ENCODE measurements around the gene FOXN4. TPM values are rescaled to one million over a fixed set of nuclear protein-coding genes. Genes with fewer than 3 reads are reported as not detected.

FOXN4 gene
- total and polyA plus RNA-seq, 9 of the 15 experiments (the other 6 are each of a cell fraction or from before 2014, with no cell fraction given) = not detected

DNA sequence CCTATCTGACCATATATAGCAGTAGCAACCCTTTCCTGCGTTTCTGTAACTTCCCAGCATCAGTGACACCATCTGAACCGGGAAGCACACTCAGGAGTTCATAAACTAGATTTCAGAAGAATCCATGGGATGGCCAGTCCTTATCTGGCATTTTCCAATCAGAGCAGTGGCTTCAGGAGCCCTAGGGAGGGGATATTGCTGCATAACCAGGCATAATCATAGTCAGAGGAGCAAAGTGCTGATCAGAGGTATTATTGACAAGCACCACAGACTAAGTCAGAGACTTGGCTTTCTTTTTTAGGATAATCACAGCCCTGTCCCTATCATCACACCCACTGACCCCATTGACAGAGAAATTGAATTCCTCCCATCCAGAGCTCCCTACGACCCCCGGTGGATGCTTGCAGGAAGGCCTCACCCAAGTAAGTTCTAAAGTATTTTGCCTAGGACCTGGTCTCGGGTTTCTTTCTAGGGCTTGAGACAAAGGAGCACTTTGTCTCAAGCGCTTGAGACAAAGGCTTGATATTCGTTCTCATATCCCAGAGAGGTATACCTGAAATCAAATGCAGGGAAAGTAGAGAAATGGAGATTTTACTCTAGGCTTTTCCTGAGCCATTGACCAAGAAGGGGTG is 55.1 kb downstream of the FOXN4 start (continued):
- no peak for TF ChIP-seq PCBP2 (IDR thresholded peaks at IDR 0.05; ENCODE audit: low read depth, low read length, poor library complexity, severe bottlenecking)
- TF ChIP-seq RFX7 (CRISPR knock-in tag; IDR thresholded peaks at IDR 0.05) = no peak

DNA sequence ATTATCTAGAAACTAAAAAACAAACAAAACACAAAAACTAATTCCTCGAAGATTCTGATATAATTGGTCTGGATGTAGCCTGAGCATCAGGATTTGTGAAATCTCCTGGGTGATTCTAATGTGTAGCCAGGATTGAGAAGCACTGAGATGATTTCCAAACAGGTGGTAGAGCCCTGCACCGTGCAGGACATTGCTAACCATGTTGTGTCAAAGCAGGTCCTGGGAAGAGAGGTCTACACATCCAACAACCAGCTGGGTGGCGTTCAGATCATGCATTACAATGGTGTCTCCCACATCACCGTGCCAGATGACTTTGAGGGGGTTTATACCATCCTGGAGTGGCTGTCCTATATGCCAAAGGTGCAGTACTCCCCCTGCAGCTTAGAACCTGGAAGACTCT is 56.3 kb downstream of the FOXN4 start:
- DNase-seq (ENCODE audit: extremely low read depth in 1 of 4, low spot score in 3 of 4) = no peak
- no peak for FAIRE-seq
- in situ Hi-C loops (cut with MboI) = no loop called here
- ATAC-seq = no peak
- no TSS peak for BruUV-seq (replicated peaks)
- Histone ChIP-seq H3K9me3 (replicated peaks; ENCODE audit: control insufficient read depth, insufficient read depth, low read depth, low read length) (no peaks in the 10 kb centered on the region), H3K9me1 (ENCODE audit: control insufficient read depth, insufficient read depth, low read length) (no peaks in the 10 kb centered on the region), H3K27ac (ENCODE audit: extremely low read depth, low read depth, low read length) (no peak overlapping the region), H3K4me3 (no peak overlapping the region), H3K27me3 (ENCODE audit: control insufficient read depth in 2 of 2, insufficient read depth in 2 of 2, low read length in 2 of 2) (peaks cover 7 to 19% of the 10 kb centered on the region in 2 experiments; a peak in 3 of 5 replicates), H2AFZ (ENCODE audit: low read depth, low read length) (no peak overlapping the region), H3K36me3 (ENCODE audit: control insufficient read depth, insufficient read depth, low read length) (no peaks in the 10 kb centered on the region), H4K20me1 (replicated peaks; ENCODE audit: control insufficient read depth, insufficient read depth, low read length) (0 out of 2 replicates have a peak, but pooled peaks cover 6% of the 10 kb centered on the region), H3K79me2 (ENCODE audit: control insufficient read depth, insufficient read depth, low read length) (no peaks in the 10 kb centered on the region), H3K9ac (ENCODE audit: insufficient read depth in 1 of 2, low read depth in 2 of 2, low read length in 2 of 2) (no peak overlapping the region), H3K4me1 (replicated peaks in 1 of 2; ENCODE audit: control insufficient read depth in 2 of 2, insufficient read depth in 2 of 2, low read length in 2 of 2) (no peaks in the 10 kb centered on the region), H3K4me2 (ENCODE audit: insufficient read depth, low read length) (no peak overlapping the region)
- POLR2A ChIA-PET = interaction anchor here (1.1 kb wide), 1 partner anchor 8 kb away, joined by 3 read pairs; no protein-coding TSS in a partner anchor
- TF ChIP-seq ZNF224 (CRISPR knock-in tag; IDR thresholded peaks at IDR 0.05) = no peak
- no peak for TF ChIP-seq ZNF175 (CRISPR knock-in tag; IDR thresholded peaks at IDR 0.05; ENCODE audit: low read depth)
- TF ChIP-seq, protein P1, sequence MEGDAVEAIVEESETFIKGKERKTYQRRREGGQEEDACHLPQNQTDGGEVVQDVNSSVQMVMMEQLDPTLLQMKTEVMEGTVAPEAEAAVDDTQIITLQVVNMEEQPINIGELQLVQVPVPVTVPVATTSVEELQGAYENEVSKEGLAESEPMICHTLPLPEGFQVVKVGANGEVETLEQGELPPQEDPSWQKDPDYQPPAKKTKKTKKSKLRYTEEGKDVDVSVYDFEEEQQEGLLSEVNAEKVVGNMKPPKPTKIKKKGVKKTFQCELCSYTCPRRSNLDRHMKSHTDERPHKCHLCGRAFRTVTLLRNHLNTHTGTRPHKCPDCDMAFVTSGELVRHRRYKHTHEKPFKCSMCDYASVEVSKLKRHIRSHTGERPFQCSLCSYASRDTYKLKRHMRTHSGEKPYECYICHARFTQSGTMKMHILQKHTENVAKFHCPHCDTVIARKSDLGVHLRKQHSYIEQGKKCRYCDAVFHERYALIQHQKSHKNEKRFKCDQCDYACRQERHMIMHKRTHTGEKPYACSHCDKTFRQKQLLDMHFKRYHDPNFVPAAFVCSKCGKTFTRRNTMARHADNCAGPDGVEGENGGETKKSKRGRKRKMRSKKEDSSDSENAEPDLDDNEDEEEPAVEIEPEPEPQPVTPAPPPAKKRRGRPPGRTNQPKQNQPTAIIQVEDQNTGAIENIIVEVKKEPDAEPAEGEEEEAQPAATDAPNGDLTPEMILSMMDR (IDR thresholded peaks at IDR 0.05 in 2 of 3, conservative IDR thresholded peaks at IDR 0.05 in 1 of 3; ENCODE audit: insufficient read depth in 2 of 3, low read depth in 1 of 3, low read length in 3 of 3) = 0 out of 6 replicates have a peak, but pooled peaks of 2 of the 3 experiments have one; percentile 7
- peak in 1 of 2 experiments; percentile 26; a peak in 1 of 4 replicates for TF ChIP-seq RAD21 (CRISPR knock-in tag; conservative IDR thresholded peaks at IDR 0.05 in 1 of 2, IDR thresholded peaks at IDR 0.05 in 1 of 2)
- 0% methylated on average over 4 of the region's 4 CpGs for WGBS (ENCODE audit: insufficient coverage, low coverage, missing lambda C conversion rate)
- CTCF ChIA-PET (ENCODE audit: low intra/inter-chr PET ratio) = no interaction called here
- intact Hi-C loops (cut with micrococcal nuclease) = no loop called here
